ENCODE data around the gene WNT9B. TPM values are rescaled to one million over a fixed set of nuclear protein-coding genes. Genes with fewer than 3 reads are reported as not detected.
A peak's percentile ranks its signal among the peaks of the same experiment; 100 is the strongest.

The WNT9B gene
- total RNA-seq, 1 donor from 2014 or later = not detected

DNA sequence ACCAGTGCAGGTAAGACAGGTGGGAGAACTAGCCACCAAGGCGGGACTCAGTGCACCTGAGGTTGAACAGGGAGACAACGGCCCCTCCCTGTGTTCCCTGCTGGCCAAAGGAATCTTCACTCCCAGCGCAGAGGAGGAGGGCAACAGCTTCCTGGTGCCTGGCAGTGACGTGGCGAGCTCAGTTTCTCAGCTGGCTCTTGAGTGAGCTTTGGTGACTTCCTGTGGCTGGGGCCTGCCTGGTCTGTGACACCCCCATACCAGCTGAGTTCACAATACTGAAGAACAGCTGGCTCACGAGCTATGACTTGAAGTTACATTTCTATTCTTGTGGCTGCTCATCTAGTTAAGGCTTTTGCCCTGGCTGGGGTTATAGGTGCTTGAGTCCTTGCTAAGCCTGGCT is 26.1 kb downstream of the WNT9B start:
- Histone ChIP-seq H3K27me3 (ENCODE audit: control insufficient read depth in 3 of 3, insufficient read depth in 3 of 3, low read length in 3 of 3) (peaks cover 0 to 16% (median 5%) of the 10 kb centered on the region in 3 donors), H3K4me1 (ENCODE audit: control insufficient read depth in 3 of 3, insufficient read depth in 3 of 3, low read length in 3 of 3) (peaks cover 4 to 10% (median 5%) of the 10 kb centered on the region in 3 donors), H3K4me3 (ENCODE audit: low read length in 3 of 3) (no peak overlapping the region), H3K9ac (ENCODE audit: low read depth in 1 of 3, low read length in 3 of 3) (peak overlapping the region in 1 of 3 donors; percentile 14), H3K36me3 (ENCODE audit: control insufficient read depth in 3 of 3, insufficient read depth in 3 of 3, low read length in 3 of 3) (no peaks in the 10 kb centered on the region), H3K9me3 (ENCODE audit: control insufficient read depth in 3 of 3, low read length in 3 of 3) (no peaks in the 10 kb centered on the region), H3K27ac (ENCODE audit: low read depth, low read length) (peak overlapping the region; percentile 44)

- Histone ChIP-seq H3K9ac (ENCODE audit: low read depth in 1 of 3, low read length in 3 of 3) (no peak overlapping the region), H3K27me3 (ENCODE audit: control insufficient read depth in 3 of 3, insufficient read depth in 3 of 3, low read length in 3 of 3) (peaks cover 0 to 19% (median 5%) of the 10 kb centered on the region in 3 donors), H3K27ac (ENCODE audit: low read depth, low read length) (no peak overlapping the region), H3K9me3 (ENCODE audit: control insufficient read depth in 3 of 3, low read length in 3 of 3) (no peaks in the 10 kb centered on the region), H3K36me3 (ENCODE audit: control insufficient read depth in 3 of 3, insufficient read depth in 3 of 3, low read length in 3 of 3) (no peaks in the 10 kb centered on the region), H3K4me3 (ENCODE audit: low read length in 3 of 3) (no peak overlapping the region), H3K4me1 (ENCODE audit: control insufficient read depth in 3 of 3, insufficient read depth in 3 of 3, low read length in 3 of 3) (peaks cover 4 to 10% (median 5%) of the 10 kb centered on the region in 3 donors)
Observed at GRCh38 chr17:46878055-46878454, 26.7 kb downstream of the WNT9B start.

DNA sequence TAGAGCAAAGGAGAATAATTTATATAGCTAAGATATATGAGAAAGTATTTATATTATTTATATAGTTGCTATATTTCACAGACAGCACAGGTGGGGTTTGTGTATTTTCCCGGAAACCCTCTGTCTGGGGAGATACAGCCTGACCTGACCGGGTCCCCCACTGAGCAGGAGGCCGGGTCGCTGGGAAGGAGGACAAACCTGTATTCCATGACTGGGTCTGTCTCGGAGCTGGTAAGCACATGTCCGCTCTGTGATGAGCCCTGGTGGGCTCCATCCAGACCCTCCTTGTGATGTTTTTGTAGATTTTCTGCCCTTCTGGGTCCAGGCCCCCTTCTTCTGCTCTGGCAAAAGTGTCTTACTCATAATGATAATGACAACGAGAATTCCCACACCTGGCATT is 27.7 kb downstream of the WNT9B start:
- Histone ChIP-seq H3K27ac (ENCODE audit: low read depth, low read length) (no peak overlapping the region), H3K4me1 (ENCODE audit: control insufficient read depth in 3 of 3, insufficient read depth in 3 of 3, low read length in 3 of 3) (peaks cover 4 to 10% (median 5%) of the 10 kb centered on the region in 3 donors), H3K9ac (ENCODE audit: low read depth in 1 of 3, low read length in 3 of 3) (no peak overlapping the region), H3K4me3 (ENCODE audit: low read length in 3 of 3) (no peak overlapping the region), H3K36me3 (ENCODE audit: control insufficient read depth in 3 of 3, insufficient read depth in 3 of 3, low read length in 3 of 3) (no peaks in the 10 kb centered on the region), H3K27me3 (ENCODE audit: control insufficient read depth in 3 of 3, insufficient read depth in 3 of 3, low read length in 3 of 3) (peaks cover 0 to 25% (median 12%) of the 10 kb centered on the region in 3 donors), H3K9me3 (ENCODE audit: control insufficient read depth in 3 of 3, low read length in 3 of 3) (no peaks in the 10 kb centered on the region)

- no peak overlapping the region for H3K9ac ChIP-seq (ENCODE audit: low read depth in 1 of 3, low read length in 3 of 3)
- H3K9me3 ChIP-seq (ENCODE audit: control insufficient read depth in 3 of 3, low read length in 3 of 3) = no peaks in the 10 kb centered on the region
- no peak overlapping the region for H3K27ac ChIP-seq (ENCODE audit: low read depth, low read length)
- H3K4me1 ChIP-seq (ENCODE audit: control insufficient read depth in 3 of 3, insufficient read depth in 3 of 3, low read length in 3 of 3) = peaks cover 4 to 10% (median 5%) of the 10 kb centered on the region in 3 donors
- H3K4me3 ChIP-seq (ENCODE audit: low read length in 3 of 3) = no peak overlapping the region
- peaks cover 9 to 38% (median 20%) of the 10 kb centered on the region in 3 donors for H3K27me3 ChIP-seq (ENCODE audit: control insufficient read depth in 3 of 3, insufficient read depth in 3 of 3, low read length in 3 of 3)
- H3K36me3 ChIP-seq (ENCODE audit: control insufficient read depth in 3 of 3, insufficient read depth in 3 of 3, low read length in 3 of 3) = no peaks in the 10 kb centered on the region
Observed at GRCh38 chr17:46881015-46881414, 29.6 kb downstream of the WNT9B start.

DNA sequence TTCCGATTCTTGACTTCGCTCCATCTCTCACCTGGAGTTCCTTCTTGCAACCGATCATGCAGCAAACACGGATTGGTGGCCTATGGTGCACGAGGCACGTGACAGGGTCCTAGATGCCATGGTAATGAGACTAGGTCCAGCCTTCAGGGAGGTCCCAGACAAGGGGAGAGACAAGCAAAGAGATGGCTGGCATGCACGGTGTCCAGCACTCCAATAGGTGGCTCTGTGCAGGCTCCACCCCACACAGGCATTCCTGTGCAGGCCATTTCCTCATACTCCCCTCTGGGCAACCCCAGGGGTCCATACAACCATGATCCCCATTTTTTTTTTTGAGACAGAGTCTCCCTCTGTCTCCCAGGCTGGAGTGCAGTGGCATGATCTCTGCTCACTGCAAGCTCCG is 31.3 kb downstream of the WNT9B start:
- Histone ChIP-seq H3K36me3 (ENCODE audit: control insufficient read depth in 3 of 3, insufficient read depth in 3 of 3, low read length in 3 of 3) (no peaks in the 10 kb centered on the region), H3K9me3 (ENCODE audit: control insufficient read depth in 3 of 3, low read length in 3 of 3) (no peaks in the 10 kb centered on the region), H3K4me3 (ENCODE audit: low read length in 3 of 3) (no peak overlapping the region), H3K27ac (ENCODE audit: low read depth, low read length) (no peak overlapping the region), H3K9ac (ENCODE audit: low read depth in 1 of 3, low read length in 3 of 3) (no peak overlapping the region), H3K27me3 (ENCODE audit: control insufficient read depth in 3 of 3, insufficient read depth in 3 of 3, low read length in 3 of 3) (peaks cover 12 to 30% (median 16%) of the 10 kb centered on the region in 3 donors), H3K4me1 (ENCODE audit: control insufficient read depth in 3 of 3, insufficient read depth in 3 of 3, low read length in 3 of 3) (peaks cover 4 to 5% (median 5%) of the 10 kb centered on the region in 3 donors)

DNA sequence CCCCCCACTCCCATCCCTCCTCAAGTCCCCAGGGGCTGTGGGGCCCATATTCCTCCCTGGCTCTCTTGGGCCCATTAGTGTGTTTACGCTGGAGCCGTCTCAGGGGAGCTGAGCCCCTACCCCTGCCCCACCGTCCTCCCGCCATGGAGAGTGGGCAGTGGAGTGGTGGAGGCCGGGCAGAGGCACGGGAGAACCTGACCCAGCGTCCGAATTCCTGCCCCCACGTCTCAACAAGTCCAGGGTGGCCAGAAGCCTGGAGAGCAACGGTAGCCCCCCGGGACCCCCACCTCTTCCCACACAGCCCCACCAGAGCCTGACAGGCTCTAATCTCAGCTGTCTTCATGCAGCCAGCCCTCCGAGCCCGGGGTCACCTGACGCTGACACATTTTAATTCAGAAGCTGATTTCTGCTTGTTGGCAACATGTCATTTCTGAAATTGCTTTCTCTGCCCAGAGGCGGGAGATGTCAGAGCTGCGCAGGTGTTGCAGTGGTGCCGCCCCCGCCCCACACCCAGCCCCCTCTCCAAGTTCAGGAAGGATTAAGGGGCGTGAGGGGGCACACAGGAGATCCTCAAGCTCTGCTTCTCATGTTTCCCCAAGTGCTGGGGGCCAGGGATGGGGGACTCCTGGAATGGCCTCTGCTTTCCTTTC is 32.6 kb downstream of the WNT9B start:
- H3K27ac ChIP-seq (ENCODE audit: low read depth, low read length) = no peak overlapping the region
- H3K4me1 ChIP-seq (ENCODE audit: control insufficient read depth in 3 of 3, insufficient read depth in 3 of 3, low read length in 3 of 3) = no peaks in the 10 kb centered on the region
- no peaks in the 10 kb centered on the region for H3K9me3 ChIP-seq (ENCODE audit: control insufficient read depth in 3 of 3, low read length in 3 of 3)
- peaks cover 12 to 29% (median 16%) of the 10 kb centered on the region in 3 donors for H3K27me3 ChIP-seq (ENCODE audit: control insufficient read depth in 3 of 3, insufficient read depth in 3 of 3, low read length in 3 of 3)
- no peak overlapping the region for H3K4me3 ChIP-seq (ENCODE audit: low read length in 3 of 3)
- H3K9ac ChIP-seq (ENCODE audit: low read depth in 1 of 3, low read length in 3 of 3) = no peak overlapping the region
- no peaks in the 10 kb centered on the region for H3K36me3 ChIP-seq (ENCODE audit: control insufficient read depth in 3 of 3, insufficient read depth in 3 of 3, low read length in 3 of 3)

GRCh38 chr17:46884552-46884951 is 33.2 kb downstream of the WNT9B start:
- Histone ChIP-seq H3K4me1 (ENCODE audit: control insufficient read depth in 3 of 3, insufficient read depth in 3 of 3, low read length in 3 of 3) (no peaks in the 10 kb centered on the region), H3K9me3 (ENCODE audit: control insufficient read depth in 3 of 3, low read length in 3 of 3) (no peaks in the 10 kb centered on the region), H3K36me3 (ENCODE audit: control insufficient read depth in 3 of 3, insufficient read depth in 3 of 3, low read length in 3 of 3) (no peaks in the 10 kb centered on the region), H3K9ac (ENCODE audit: low read depth in 1 of 3, low read length in 3 of 3) (no peak overlapping the region), H3K27ac (ENCODE audit: low read depth, low read length) (no peak overlapping the region), H3K4me3 (ENCODE audit: low read length in 3 of 3) (no peak overlapping the region), H3K27me3 (ENCODE audit: control insufficient read depth in 3 of 3, insufficient read depth in 3 of 3, low read length in 3 of 3) (peaks cover 15 to 34% (median 19%) of the 10 kb centered on the region in 3 donors)

- Histone ChIP-seq H3K4me3 (ENCODE audit: low read length in 3 of 3) (no peak overlapping the region), H3K27me3 (ENCODE audit: control insufficient read depth in 3 of 3, insufficient read depth in 3 of 3, low read length in 3 of 3) (peaks cover 20 to 44% (median 29%) of the 10 kb centered on the region in 3 donors), H3K9me3 (ENCODE audit: control insufficient read depth in 3 of 3, low read length in 3 of 3) (no peaks in the 10 kb centered on the region), H3K36me3 (ENCODE audit: control insufficient read depth in 3 of 3, insufficient read depth in 3 of 3, low read length in 3 of 3) (no peaks in the 10 kb centered on the region), H3K27ac (ENCODE audit: low read depth, low read length) (no peak overlapping the region), H3K9ac (ENCODE audit: low read depth in 1 of 3, low read length in 3 of 3) (no peak overlapping the region), H3K4me1 (ENCODE audit: control insufficient read depth in 3 of 3, insufficient read depth in 3 of 3, low read length in 3 of 3) (no peaks in the 10 kb centered on the region)
Observed at GRCh38 chr17:46885415-46886309, 34.3 kb downstream of the WNT9B start.

GRCh38 chr17:46886310-46886663 is 34.9 kb downstream of the WNT9B start:
- no peak overlapping the region for H3K9ac ChIP-seq (ENCODE audit: low read depth in 1 of 3, low read length in 3 of 3)
- no peaks in the 10 kb centered on the region for H3K9me3 ChIP-seq (ENCODE audit: control insufficient read depth in 3 of 3, low read length in 3 of 3)
- H3K36me3 ChIP-seq (ENCODE audit: control insufficient read depth in 3 of 3, insufficient read depth in 3 of 3, low read length in 3 of 3) = no peaks in the 10 kb centered on the region
- no peak overlapping the region for H3K27ac ChIP-seq (ENCODE audit: low read depth, low read length)
- no peaks in the 10 kb centered on the region for H3K4me1 ChIP-seq (ENCODE audit: control insufficient read depth in 3 of 3, insufficient read depth in 3 of 3, low read length in 3 of 3)
- no peak overlapping the region for H3K4me3 ChIP-seq (ENCODE audit: low read length in 3 of 3)
- peaks cover 23 to 48% (median 35%) of the 10 kb centered on the region in 3 donors for H3K27me3 ChIP-seq (ENCODE audit: control insufficient read depth in 3 of 3, insufficient read depth in 3 of 3, low read length in 3 of 3)

DNA sequence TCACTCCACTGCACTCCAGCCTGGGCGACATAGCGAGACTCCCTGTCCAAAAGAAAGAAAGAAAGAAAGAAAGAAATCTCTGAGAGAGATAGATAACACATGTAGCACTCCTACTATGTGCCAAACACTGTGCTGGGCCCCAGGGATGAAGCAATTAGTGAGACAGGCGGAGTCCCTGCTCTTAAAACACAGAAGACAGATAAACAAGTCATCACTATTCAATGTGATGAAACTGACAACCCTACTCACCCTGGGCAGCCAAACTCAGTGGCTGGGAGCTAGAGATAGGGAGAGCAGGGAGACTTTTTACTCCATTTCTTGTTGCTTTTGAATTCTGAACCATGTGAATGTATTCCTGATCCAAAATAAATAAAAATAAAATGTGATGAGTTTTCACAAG is 36.3 kb downstream of the WNT9B start:
- no peaks in the 10 kb centered on the region for H3K9me3 ChIP-seq (ENCODE audit: control insufficient read depth in 3 of 3, low read length in 3 of 3)
- no peak overlapping the region for H3K9ac ChIP-seq (ENCODE audit: low read depth in 1 of 3, low read length in 3 of 3)
- no peaks in the 10 kb centered on the region for H3K36me3 ChIP-seq (ENCODE audit: control insufficient read depth in 3 of 3, insufficient read depth in 3 of 3, low read length in 3 of 3)
- no peak overlapping the region for H3K4me3 ChIP-seq (ENCODE audit: low read length in 3 of 3)
- peaks cover 28 to 51% (median 45%) of the 10 kb centered on the region in 3 donors for H3K27me3 ChIP-seq (ENCODE audit: control insufficient read depth in 3 of 3, insufficient read depth in 3 of 3, low read length in 3 of 3)
- H3K27ac ChIP-seq (ENCODE audit: low read depth, low read length) = no peak overlapping the region
- H3K4me1 ChIP-seq (ENCODE audit: control insufficient read depth in 3 of 3, insufficient read depth in 3 of 3, low read length in 3 of 3) = no peaks in the 10 kb centered on the region
